Left forelimb (tissue), 1 donor: Measurements from ENCODE around the gene PBX4.
A peak's percentile ranks its signal among the peaks of the same experiment; 100 is the strongest.

ENCODE experiments used
- DNase-seq: peaks from one replicate; pipeline ENCODE4 v3.0.0-alpha.2; 2018; ENCODE audit warnings: low spot score

The PBX4 gene

GRCh38 chr19:19554074-19555023, 64.1 kb downstream of the PBX4 start:
- no peak for DNase-seq

- no peak for DNase-seq
Observed at GRCh38 chr19:19553670-19554069, 64.8 kb downstream of the PBX4 start.

DNA sequence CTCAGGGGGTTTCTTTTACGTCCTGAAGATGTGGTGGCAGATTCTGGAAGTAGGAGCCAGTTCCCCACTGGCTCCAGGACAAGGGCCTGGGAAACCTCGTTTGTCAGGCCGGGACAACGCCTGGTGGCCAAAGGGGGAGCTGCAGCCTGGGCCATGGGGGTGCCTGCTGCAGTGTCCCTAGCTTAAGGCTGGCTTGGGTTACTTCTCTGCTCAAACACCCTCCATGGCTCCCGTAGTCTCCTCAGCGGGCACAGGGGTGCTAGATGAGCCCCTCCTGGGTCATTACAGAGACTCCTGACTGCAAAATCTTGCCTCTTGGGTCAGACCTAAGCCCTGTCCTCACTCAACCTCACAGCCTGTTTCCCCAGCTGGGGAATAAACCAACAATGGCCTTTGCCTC, 65.7 kb downstream of the PBX4 start:
- DNase-seq, result no peak

DNA sequence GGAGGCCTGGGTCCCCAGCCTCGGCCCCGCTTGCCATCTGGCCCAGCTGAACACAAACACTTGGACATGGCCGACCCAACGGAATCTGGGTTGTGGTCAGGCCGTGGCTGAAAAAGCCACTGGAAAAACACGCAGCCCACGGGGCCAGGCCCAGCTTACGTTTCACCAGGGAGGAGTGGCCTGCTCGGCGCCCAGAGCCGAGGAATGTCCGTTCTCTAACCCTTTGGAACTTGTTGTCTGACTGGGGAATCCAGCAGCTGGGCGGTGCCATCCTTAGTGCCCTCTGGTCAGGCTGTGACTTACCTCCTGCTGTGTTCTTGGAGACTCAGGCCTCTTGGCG, 66.7 kb downstream of the PBX4 start:
- DNase-seq, result peak; percentile 67

DNA sequence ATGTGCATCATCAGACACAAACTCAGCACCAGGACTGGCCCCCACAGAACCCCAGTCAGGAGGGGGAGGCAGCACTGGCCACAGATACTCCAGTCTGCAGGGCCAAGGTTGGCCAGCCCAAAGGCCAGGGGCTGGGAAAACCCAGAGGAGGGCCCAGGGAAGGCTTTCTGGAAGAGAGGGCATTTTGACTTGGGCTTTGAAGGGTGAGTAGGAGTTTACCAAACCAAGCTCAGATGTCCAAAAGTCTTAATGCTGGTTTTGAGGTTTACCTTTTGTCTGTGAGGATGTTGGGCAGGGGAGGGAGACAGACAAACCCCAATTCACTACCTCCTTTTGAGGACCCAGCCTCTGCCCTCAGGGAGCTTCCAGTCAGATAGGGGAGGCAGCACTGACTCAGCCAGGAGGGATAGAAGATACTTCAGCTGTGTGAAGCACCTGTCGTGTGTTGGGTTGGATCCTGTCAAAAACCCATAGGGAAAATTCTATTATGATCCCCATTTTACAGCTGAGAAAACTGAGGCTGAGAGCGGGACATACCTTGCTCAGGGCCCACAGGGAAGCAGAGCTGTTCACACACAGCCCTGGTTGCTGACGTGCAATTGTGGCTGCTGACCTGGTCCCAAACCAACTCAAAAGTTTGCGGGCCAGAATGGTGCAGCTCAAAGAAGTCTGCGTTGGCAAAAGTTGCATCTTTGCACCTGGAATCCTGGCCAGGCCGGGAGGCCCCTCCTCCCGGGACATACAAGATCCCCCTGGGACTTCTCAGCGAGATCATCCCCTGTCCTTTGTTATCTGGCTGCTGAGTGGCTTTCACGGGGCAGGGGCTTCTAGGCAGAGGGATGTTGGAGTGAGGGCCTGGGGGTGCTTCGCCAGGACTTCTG, 67.3 kb downstream of the PBX4 start:
- no peak for DNase-seq

- peak; percentile 62 for DNase-seq
Observed at GRCh38 chr19:19550485-19550929, 68.0 kb downstream of the PBX4 start.

DNA sequence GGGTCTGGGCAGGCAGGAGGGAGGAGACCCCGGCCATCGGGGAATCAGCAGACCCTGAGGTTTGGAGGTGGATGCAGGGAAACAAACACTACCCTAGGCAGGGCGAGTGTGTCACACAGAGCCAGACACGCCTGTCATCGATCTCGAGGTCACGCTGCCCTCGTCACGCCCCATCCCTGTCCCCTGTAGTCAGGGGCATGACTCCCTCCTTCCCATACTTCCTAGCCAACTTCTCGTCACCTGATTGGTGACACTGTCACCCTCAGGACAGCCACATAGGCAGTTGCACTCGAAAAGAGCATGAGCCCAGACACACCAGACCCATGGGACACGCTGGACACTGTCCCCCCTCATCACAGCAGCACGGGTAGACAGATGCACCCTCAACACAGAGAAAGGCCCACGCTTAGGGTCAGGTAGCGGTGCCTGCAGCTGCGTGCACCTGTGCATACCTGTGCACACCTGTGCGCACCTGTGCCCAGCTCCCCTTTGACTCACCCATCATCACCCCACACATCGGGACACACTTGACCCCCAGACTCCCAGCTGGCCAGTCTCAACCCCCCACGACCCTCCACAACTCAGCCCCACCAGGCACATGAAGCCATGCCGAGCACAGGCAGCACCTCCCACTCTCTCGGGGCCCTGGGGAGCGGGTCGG, 68.6 kb downstream of the PBX4 start:
- no peak for DNase-seq

DNA sequence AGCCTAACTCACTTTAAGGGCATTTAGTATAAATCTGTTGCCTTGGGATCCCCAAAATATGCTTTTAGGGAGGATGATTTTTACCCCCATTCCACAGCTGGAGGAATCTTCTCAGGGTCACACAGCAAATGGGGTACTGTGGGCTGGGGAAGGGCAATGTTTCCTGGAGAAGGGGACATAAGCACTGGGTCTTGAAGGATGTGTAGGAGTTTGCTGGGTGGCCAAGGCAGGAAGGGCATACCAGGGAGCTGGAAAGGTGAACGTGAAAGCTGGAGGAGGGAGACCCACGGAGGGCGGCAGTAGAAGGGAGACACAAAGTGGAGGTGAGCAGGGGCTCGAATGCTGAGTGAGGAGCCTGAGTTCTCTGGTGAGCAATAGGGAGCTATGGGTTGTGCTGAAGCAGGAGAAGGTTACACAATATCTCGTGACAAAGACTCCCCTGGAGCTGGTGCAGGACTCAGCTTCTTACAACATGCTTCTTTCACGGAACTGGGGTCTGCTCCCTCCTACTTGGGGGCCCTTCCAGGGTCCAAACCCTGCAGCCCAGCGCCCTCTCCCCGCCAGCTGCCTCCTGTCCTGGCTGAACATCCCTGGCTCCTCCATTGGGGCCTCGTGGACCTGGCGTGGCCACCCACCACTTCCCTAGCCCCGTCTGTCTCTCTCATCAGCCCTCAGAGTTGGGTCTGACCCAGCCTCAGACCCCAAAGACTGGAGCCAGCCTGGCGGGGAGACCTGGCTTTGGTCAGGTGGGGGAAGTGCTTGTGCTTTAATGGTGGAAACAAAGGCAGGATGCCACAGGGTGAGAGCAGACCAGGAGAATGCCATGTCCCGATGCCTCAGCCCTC, 69.3 kb downstream of the PBX4 start:
- DNase-seq, result no peak

GRCh38 chr19:19547674-19548336, 70.7 kb downstream of the PBX4 start:
- no peak for DNase-seq

GRCh38 chr19:19546751-19547162, 71.7 kb downstream of the PBX4 start:
- DNase-seq, result no peak

DNA sequence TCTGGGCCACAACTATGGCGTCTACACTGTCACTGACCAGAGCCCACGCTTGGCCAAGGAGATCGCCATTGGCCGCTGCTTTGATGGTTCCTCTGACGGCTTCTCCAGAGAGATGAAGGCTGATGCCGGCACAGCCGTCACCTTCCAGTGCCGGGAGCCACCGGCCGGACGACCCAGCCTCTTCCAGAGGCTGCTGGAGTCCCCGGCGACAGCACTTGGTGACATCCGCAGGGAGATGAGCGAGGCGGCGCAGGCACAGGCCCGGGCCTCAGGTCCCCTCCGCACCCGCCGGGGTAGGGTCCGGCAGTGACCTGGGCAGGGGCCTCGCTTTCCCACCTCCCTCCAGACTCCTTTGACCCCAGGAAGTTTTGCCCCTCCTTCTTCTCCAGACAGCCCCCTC, 72.8 kb downstream of the PBX4 start:
- no peak for DNase-seq

GRCh38 chr19:19544954-19545591, 73.4 kb downstream of the PBX4 start:
- DNase-seq, result no peak

- DNase-seq, result no peak
Observed at GRCh38 chr19:19544257-19544953, 74.1 kb downstream of the PBX4 start.

DNA sequence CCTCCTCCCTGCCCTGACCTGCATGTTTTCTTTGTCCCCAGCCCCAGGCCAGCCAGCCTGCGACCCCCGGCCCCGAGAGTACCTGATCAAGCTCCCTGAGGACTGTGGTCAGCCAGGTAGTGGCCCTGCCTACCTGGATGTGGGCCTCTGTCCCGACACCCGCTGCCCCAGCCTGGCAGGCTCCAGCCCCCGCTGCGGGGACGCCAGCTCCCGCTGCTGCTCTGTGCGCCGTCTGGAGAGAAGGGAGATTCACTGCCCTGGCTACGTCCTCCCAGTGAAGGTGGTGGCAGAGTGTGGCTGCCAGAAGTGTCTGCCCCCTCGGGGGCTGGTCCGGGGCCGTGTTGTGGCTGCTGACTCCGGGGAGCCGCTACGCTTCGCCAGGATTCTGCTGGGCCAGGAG, 74.8 kb downstream of the PBX4 start:
- no peak for DNase-seq

DNA sequence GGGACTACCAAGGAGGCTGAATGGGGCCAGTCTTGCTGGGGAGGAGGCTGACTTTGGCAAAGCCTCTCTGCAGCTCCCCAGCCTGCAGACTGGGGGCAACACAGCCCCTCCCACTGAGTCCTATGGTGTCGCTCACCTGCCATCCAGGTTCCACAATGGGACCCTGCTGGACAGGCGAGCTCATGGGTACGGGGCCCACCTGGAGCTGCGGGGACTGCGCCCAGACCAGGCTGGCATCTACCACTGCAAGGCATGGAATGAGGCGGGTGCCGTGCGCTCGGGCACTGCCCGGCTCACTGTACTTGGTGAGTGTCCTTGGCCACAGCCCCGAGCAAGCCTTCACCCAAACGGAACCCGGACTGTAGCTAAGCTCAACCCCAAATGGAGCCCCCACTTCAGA, 75.4 kb downstream of the PBX4 start:
- DNase-seq, result no peak

- no peak for DNase-seq
Observed at GRCh38 chr19:19542507-19542906, 76.0 kb downstream of the PBX4 start.

DNA sequence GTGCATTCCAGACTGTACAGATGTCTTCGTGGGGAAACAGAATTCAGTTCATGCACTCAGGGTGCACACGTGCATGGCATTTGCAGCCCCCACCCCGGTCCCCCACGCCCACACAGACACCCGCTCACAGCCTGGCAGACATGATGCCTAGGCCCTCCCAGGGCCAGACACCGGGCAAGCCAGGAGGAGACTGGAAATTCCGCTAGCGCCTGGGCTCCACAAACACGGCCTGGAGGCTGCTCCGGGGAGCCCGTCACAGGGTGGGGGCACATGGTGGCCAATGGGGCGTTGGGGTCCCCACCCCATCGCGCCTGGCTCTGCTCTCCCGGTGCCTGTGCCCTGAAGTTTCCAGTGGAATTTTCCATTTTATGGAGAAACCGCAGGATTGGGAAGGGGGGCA, 76.9 kb downstream of the PBX4 start:
- DNase-seq, result no peak

DNA sequence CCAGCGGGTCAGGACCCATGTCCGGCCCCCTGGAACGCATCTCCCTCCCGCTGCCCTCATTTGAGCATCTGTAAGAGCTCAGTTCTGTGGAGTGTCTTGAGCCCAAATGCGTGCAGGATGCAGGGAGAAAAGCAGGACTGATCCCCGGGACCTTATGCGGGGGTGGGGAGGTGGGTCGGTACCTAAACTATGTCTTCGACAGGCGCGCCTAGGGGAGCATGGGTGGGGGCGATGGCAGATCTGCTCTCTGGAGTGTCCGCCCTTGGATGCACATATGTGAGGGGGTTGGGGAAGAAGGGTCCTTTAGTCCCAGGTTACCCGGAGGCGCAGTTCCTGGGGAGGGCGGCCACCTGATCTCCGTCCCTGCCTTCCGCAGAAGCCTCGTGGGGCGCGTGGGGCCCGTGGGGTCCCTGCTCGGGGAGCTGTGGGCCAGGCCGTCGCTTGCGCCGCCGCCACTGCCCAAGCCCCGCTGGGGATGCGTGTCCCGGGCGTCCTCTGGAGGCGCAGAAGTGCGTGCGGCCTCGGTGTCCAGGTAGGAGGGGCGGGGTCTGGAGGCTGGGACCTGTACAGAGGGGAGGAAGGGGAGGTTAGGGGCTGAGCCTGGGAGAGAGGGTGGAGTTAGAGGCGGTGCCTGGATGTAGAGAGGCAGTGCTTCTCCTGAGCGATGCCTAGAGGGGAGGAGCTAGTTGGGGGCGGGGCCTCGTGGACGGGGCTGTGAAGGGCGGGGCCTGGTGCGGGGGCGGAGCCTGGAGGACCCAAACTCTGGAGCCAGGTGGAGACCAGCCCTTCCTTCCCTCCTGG, 77.6 kb downstream of the PBX4 start:
- DNase-seq, result no peak
